Stimulated activated CD4-positive, alpha-beta T cell treated with anti-CD3 and anti-CD28 coated beads, Interleukin-15, amount 100 ng/mL, for 1 hour (primary cell): ENCODE measurements around the gene RWDD1.
A peak's percentile ranks its signal among the peaks of the same experiment; 100 is the strongest.
"Not testable (repeated sequence)": the region's sequence is repeated elsewhere in the genome, so short reads cannot be mapped to it uniquely, and the experiment has no call there.

Source experiments
- DNase-seq, 2 donors: peaks; one replicate each; pipeline ENCODE4 v3.0.0-alpha.2; 2020; ENCODE audit warnings: low read depth in 1 of 2, low spot score in 1 of 2

RWDD1 gene

GRCh38 chr6:116560130-116560529 lies 11.2 kb upstream of the RWDD1 start:
- DNase-seq = no peak

GRCh38 chr6:116561377-116562018 lies 9.8 kb upstream of the RWDD1 start:
- peak; percentile 21 to 41 for DNase-seq

GRCh38 chr6:116562019-116562403 lies 9.3 kb upstream of the RWDD1 start:
- no peak for DNase-seq

DNA sequence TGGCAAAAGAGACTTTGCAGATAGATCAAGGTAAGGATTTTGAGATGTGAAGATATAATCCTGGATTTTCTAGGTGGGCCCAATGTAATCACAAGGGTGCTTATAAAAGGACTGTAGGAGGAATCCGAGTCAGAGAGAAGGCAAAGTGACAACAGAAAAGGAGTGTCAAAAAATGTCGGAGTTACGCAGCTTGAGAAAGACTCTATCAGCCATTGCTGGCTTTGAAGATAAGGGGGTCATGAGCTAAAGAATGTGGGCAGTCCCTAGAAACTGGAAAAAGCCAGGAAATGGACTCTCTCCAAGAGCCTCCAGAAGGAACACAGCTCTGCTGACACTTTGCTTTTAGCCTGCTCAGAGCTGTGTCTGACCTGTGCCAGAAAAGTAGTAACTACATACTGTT lies 8.7 kb upstream of the RWDD1 start:
- DNase-seq = no peak

DNA sequence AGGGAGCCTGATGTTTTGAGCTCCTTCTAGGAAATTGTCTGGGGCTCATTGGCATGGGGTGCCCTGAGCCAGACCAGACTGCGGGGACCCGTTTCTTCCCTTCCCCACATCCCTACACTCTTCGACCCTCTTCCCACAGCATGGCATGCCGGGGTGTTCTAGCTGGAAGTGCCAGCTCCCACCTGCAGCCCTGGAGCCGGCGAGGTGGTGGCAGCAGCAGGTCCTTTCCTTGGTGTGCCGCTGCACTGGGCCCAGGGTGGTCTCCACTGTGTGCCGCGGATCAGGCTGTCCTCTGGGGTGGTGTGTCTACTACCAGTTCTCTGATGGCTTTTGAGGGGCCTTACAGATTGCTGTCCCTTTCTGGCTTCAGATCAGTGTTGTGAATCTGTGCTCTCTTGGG lies 7.5 kb upstream of the RWDD1 start:
- DNase-seq = no peak

- no peak for DNase-seq
These were observed 7.0 kb upstream of the RWDD1 start for GRCh38 chr6:116564311-116564710.

DNA sequence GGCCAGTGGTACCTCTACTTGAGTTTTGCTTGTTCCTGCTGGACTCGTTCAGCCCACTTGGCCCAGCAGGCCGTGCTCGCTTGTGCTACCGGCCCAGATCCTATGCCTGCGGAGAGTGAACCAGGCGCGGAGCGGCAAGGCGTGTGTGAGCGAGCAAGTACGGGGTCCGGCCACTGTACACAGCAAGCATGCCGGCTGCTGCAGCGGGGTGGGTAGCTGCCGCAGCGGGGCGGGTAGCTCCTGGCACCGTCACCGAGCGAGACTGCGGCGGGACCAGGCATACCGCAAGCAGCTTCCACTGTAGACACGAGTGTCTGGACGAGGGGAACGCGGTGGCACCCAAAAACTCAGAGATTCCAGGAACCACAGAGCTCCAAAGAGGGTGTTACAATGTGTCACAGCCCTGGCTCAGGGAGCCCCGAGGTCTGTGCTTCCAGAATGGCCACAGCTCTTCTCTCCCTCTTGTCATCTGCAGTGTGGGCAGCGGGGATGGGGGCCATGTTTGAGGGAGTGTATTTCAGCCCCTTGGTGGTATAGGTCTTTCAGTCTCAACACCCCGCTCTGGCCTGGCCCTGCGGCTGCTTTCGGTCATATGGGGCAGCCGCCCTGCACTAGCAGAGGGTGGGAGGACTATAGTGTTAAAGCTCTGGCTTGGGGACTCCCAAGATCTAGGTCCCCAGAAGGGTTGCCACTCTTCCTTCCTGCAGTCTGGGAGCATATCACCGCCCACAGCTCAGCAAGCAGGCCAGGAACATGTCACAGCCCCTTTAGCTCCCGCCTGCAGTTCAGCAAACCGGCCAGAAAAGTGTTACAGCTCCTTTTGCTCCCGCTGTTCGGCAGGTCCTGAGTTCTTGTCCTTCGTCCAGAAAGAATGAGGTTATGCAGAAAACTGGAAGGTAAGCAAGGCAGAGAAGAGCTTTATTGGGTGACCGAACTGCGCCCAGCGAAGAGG lies 6.1 kb upstream of the RWDD1 start:
- no peak for DNase-seq

- DNase-seq = no peak
These were observed 3.2 kb upstream of the RWDD1 start for GRCh38 chr6:116568111-116568510.

DNA sequence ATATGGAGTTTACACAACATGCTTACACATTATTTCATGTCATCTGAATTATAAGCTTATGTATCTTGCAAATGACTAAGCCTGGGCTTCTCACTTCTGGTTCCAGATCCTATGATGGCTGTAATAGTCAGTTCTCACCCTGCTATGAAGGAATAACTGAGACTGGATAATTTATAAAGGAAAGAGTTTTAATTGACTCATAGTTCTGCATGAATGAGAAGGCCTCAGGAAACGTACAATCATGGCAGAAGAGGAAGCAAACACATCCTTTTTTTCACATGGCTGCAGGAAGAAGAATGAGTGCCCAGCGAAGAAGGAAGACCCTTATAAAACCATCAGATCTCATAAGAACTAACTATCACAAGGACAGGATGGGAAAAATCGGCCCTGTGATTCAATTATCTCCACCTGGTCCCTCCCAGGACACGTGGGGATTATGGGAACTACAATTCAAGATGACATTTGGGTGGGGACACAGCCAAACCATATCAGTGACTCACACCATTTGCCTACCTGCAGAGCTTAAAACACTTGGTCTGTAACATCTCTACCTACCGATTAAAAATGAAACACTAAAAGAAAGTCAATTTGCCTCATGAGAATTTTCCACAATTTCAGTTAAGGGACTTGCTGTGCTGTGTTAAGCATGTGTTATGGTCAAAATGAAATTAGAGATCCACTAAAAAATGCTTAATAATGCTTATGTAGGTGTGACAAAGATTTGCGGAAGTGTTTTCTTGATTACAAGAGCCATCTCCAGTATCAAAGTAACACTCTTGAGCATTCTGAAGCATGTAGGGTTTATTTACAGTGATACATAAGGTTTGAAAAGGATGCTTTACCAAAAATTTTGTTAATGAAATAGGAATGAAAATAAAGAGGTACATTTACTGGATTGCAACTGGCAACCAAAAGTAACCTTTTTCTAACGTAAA lies 2.2 kb upstream of the RWDD1 start:
- no peak for DNase-seq

DNA sequence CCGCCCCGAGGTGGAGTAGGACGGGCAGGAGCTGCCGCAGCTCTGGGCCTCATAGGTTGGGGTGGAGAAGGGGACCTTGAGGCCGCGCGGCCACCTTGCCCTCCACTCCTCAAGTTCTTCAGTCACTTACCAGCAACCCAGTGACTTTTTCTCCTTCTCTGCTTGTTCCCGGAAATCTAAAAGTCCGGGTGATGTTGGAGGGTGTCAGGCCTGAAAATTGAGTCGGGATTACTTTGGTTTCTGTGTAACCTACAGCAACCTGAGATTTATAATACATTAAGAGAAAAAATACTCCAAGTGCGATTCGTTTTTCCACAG lies 338 bp downstream of the RWDD1 start:
- DNase-seq = no peak

- no peak for DNase-seq
These were observed 858 bp downstream of the RWDD1 start for GRCh38 chr6:116572162-116572561.

GRCh38 chr6:116575227-116575626 lies 3.9 kb downstream of the RWDD1 start:
- no peak for DNase-seq

- no peak for DNase-seq
These were observed 6.2 kb downstream of the RWDD1 start for GRCh38 chr6:116577486-116577885.

DNA sequence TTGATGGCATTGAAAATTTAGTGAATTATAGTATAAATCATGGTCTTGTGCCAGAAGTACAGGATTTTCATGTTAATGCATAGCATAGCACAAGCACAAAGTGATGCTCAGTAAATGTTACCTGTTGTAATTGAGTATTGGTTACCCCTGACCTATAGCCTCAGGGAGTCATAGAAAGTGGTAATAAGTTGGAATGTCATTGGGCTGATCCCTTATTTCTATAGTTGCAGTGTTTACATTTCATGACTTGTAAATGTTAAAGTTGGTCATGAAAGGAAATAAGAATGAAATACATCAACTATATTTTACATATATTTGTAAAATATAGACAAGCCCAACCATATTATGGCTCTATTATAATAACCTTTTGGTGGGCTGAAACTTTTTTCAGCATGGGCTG lies 7.0 kb downstream of the RWDD1 start:
- DNase-seq = no peak

GRCh38 chr6:116579143-116579542 lies 7.8 kb downstream of the RWDD1 start:
- DNase-seq = no peak

DNA sequence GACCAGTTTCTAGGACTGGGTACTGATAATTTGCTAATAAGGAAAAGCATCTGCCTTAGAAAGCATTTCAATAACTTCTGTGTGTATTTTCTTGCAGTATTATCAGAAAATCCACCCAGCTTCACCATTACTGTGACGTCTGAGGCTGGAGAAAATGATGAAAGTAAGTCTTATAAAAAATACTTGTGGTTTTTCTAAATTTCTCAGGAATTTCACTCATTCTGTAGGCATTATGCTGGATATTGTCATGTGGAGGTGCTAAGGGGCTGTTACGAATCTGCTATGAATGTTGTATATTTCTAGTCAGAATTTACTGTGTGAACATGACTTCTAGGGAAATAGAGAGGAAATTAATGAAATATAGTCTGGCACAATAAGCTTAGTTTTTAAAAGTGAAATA lies 8.9 kb downstream of the RWDD1 start:
- no peak for DNase-seq

GRCh38 chr6:116586276-116586675 lies 15.0 kb downstream of the RWDD1 start:
- no peak for DNase-seq

- DNase-seq = no peak
These were observed 15.4 kb downstream of the RWDD1 start for GRCh38 chr6:116586738-116587137.

DNA sequence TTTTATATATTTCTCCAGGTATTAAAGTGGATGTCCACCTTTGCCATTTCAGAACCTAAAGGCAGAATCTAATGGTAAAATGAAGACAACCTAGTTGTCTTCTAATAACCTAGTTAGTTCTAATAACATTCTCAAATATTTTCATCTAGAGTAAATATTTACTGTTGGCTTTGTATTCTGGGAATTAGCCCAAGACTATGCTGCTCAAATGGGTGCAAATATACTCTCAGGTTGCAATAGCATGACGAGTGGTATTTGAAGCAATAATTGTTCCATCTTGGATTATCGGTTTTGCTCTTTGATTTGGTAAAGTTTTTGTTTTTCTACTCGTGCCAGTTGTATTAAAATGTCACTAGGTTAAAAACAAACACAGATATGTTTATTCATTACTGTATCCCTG lies 23.9 kb downstream of the RWDD1 start:
- DNase-seq = no peak

GRCh38 chr6:116596815-116597214 lies 25.5 kb downstream of the RWDD1 start:
- DNase-seq = no peak

DNA sequence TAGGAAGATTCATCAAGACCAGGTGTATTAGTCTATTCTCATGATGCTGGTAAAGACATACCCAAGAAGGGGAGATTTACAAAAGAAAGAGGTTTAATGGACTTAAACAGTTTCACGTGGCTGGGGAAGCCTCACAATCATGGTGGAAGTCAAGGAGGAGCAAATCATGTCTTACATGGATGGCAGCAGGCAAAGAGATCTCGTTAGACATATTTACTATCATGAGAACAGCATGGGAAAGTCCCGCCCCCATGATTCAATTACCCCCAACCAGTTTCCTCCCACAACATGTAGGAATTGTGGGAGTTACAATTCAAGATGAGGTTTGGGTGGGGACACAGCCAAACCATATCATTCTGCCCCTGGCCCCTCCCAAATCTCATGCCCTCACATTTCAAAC lies 32.6 kb downstream of the RWDD1 start:
- not testable (repeated sequence) for DNase-seq

- DNase-seq = not testable (repeated sequence)
These were observed 33.6 kb downstream of the RWDD1 start for GRCh38 chr6:116604868-116605267.
